ENCODE measurements around the gene H2BK1.
A peak's percentile ranks its signal among the peaks of the same experiment; 100 is the strongest.

H2BK1 gene

GRCh38 chr7:151250181-151251132 lies 40.2 kb upstream of the H2BK1 start:
- no peaks in the 10 kb centered on the region for H3K36me3 ChIP-seq (ENCODE audit: control insufficient read depth in 2 of 2, insufficient read depth in 2 of 2, low read length in 2 of 2)
- peaks cover 79% of the 10 kb centered on the region for H3K4me1 ChIP-seq (ENCODE audit: control insufficient read depth, insufficient read depth, low read length)
- H3K9ac ChIP-seq (ENCODE audit: low read length in 2 of 2), result peak overlapping the region; percentile 66 to 82
- peak overlapping the region; percentile 56 to 84 for H3K4me3 ChIP-seq (ENCODE audit: low read length in 2 of 2)
- no peaks in the 10 kb centered on the region for H3K9me3 ChIP-seq (ENCODE audit: control insufficient read depth in 2 of 2, low read length in 2 of 2)
- peak overlapping the region; percentile 89 for H3K27ac ChIP-seq (ENCODE audit: low read length)
- H3K27me3 ChIP-seq (ENCODE audit: control insufficient read depth in 1 of 2, insufficient read depth in 2 of 2, low read length in 2 of 2), result no peaks in the 10 kb centered on the region

- Histone ChIP-seq H3K4me1 (ENCODE audit: control insufficient read depth, insufficient read depth, low read length) (peaks cover 85% of the 10 kb centered on the region), H3K27ac (ENCODE audit: low read length) (peak overlapping the region; percentile 89), H3K36me3 (ENCODE audit: control insufficient read depth in 2 of 2, insufficient read depth in 2 of 2, low read length in 2 of 2) (no peaks in the 10 kb centered on the region), H3K4me3 (ENCODE audit: low read length in 2 of 2) (peak overlapping the region; percentile 51 to 84), H3K9ac (ENCODE audit: low read length in 2 of 2) (peak overlapping the region; percentile 60 to 63), H3K27me3 (ENCODE audit: control insufficient read depth in 1 of 2, insufficient read depth in 2 of 2, low read length in 2 of 2) (no peaks in the 10 kb centered on the region), H3K9me3 (ENCODE audit: control insufficient read depth in 2 of 2, low read length in 2 of 2) (no peaks in the 10 kb centered on the region)
These were observed 39.4 kb upstream of the H2BK1 start for GRCh38 chr7:151249732-151250072.

GRCh38 chr7:151249034-151249731 lies 38.9 kb upstream of the H2BK1 start:
- peak overlapping the region; percentile 58 to 63 for H3K9ac ChIP-seq (ENCODE audit: low read length in 2 of 2)
- H3K27ac ChIP-seq (ENCODE audit: low read length), result peak overlapping the region; percentile 89
- no peaks in the 10 kb centered on the region for H3K36me3 ChIP-seq (ENCODE audit: control insufficient read depth in 2 of 2, insufficient read depth in 2 of 2, low read length in 2 of 2)
- H3K4me1 ChIP-seq (ENCODE audit: control insufficient read depth, insufficient read depth, low read length), result peaks cover 85% of the 10 kb centered on the region
- peak overlapping the region; percentile 51 to 84 for H3K4me3 ChIP-seq (ENCODE audit: low read length in 2 of 2)
- no peaks in the 10 kb centered on the region for H3K9me3 ChIP-seq (ENCODE audit: control insufficient read depth in 2 of 2, low read length in 2 of 2)
- no peaks in the 10 kb centered on the region for H3K27me3 ChIP-seq (ENCODE audit: control insufficient read depth in 1 of 2, insufficient read depth in 2 of 2, low read length in 2 of 2)

- H3K4me3 ChIP-seq (ENCODE audit: low read length in 2 of 2), result peak within 1 kb of the TSS; percentile 62 to 84
- H3K36me3 ChIP-seq (ENCODE audit: control insufficient read depth in 2 of 2, insufficient read depth in 2 of 2, low read length in 2 of 2), result no peaks in the 10 kb centered on the region
- H3K9me3 ChIP-seq (ENCODE audit: control insufficient read depth in 2 of 2, low read length in 2 of 2), result no peaks in the 10 kb centered on the region
- peak within 1 kb of the TSS; percentile 89 for H3K27ac ChIP-seq (ENCODE audit: low read length)
- no peaks in the 10 kb centered on the region for H3K27me3 ChIP-seq (ENCODE audit: control insufficient read depth in 1 of 2, insufficient read depth in 2 of 2, low read length in 2 of 2)
- peaks cover 88% of the 10 kb centered on the region for H3K4me1 ChIP-seq (ENCODE audit: control insufficient read depth, insufficient read depth, low read length)
- H3K9ac ChIP-seq (ENCODE audit: low read length in 2 of 2), result peak within 1 kb of the TSS; percentile 65 to 72
These were observed 38.2 kb upstream of the H2BK1 start, which contains the start of gene SMARCD3 for GRCh38 chr7:151248346-151249033. SMARCD3 (minus strand) TSS chr7:151248694; CDS start chr7:151248562, 132 bp downstream.

- Histone ChIP-seq H3K4me3 (ENCODE audit: low read length in 2 of 2) (peak overlapping the region; percentile 62 to 84), H3K27me3 (ENCODE audit: control insufficient read depth in 1 of 2, insufficient read depth in 2 of 2, low read length in 2 of 2) (no peaks in the 10 kb centered on the region)
These were observed 37.5 kb upstream of the H2BK1 start for GRCh38 chr7:151247611-151248345.

GRCh38 chr7:151246851-151247580 lies 36.7 kb upstream of the H2BK1 start:
- peak overlapping the region; percentile 64 to 65 for H3K9ac ChIP-seq (ENCODE audit: low read length in 2 of 2)
- H3K4me1 ChIP-seq (ENCODE audit: control insufficient read depth, insufficient read depth, low read length), result peaks cover 81% of the 10 kb centered on the region
- no peaks in the 10 kb centered on the region for H3K9me3 ChIP-seq (ENCODE audit: control insufficient read depth in 2 of 2, low read length in 2 of 2)
- peaks cover 4 to 5% of the 10 kb centered on the region in 2 donors for H3K36me3 ChIP-seq (ENCODE audit: control insufficient read depth in 2 of 2, insufficient read depth in 2 of 2, low read length in 2 of 2)
- H3K27me3 ChIP-seq (ENCODE audit: control insufficient read depth in 1 of 2, insufficient read depth in 2 of 2, low read length in 2 of 2), result no peaks in the 10 kb centered on the region
- peak overlapping the region; percentile 62 to 84 for H3K4me3 ChIP-seq (ENCODE audit: low read length in 2 of 2)
- peak overlapping the region; percentile 84 for H3K27ac ChIP-seq (ENCODE audit: low read length)

More at GRCh38 chr7:151247611-151248345, 37.5 kb upstream of the H2BK1 start:
- Histone ChIP-seq H3K36me3 (ENCODE audit: control insufficient read depth in 2 of 2, insufficient read depth in 2 of 2, low read length in 2 of 2) (no peaks in the 10 kb centered on the region), H3K9me3 (ENCODE audit: control insufficient read depth in 2 of 2, low read length in 2 of 2) (no peaks in the 10 kb centered on the region), H3K27ac (ENCODE audit: low read length) (peak overlapping the region; percentile 84), H3K9ac (ENCODE audit: low read length in 2 of 2) (peak overlapping the region; percentile 65 to 72), H3K4me1 (ENCODE audit: control insufficient read depth, insufficient read depth, low read length) (peaks cover 87% of the 10 kb centered on the region)

- Histone ChIP-seq H3K9ac (ENCODE audit: low read length in 2 of 2) (peak overlapping the region in 1 of 2 donors; percentile 65), H3K27ac (ENCODE audit: low read length) (peak overlapping the region; percentile 84), H3K4me1 (ENCODE audit: control insufficient read depth, insufficient read depth, low read length) (peaks cover 77% of the 10 kb centered on the region), H3K4me3 (ENCODE audit: low read length in 2 of 2) (peak overlapping the region; percentile 46 to 84), H3K36me3 (ENCODE audit: control insufficient read depth in 2 of 2, insufficient read depth in 2 of 2, low read length in 2 of 2) (peaks cover 10 to 12% of the 10 kb centered on the region in 2 donors), H3K9me3 (ENCODE audit: control insufficient read depth in 2 of 2, low read length in 2 of 2) (no peaks in the 10 kb centered on the region), H3K27me3 (ENCODE audit: control insufficient read depth in 1 of 2, insufficient read depth in 2 of 2, low read length in 2 of 2) (no peaks in the 10 kb centered on the region)
These were observed 36.0 kb upstream of the H2BK1 start for GRCh38 chr7:151246102-151246850.

GRCh38 chr7:151245360-151246101 lies 35.2 kb upstream of the H2BK1 start:
- Histone ChIP-seq H3K4me1 (ENCODE audit: control insufficient read depth, insufficient read depth, low read length) (peaks cover 70% of the 10 kb centered on the region), H3K27me3 (ENCODE audit: control insufficient read depth in 1 of 2, insufficient read depth in 2 of 2, low read length in 2 of 2) (no peaks in the 10 kb centered on the region), H3K4me3 (ENCODE audit: low read length in 2 of 2) (peak overlapping the region; percentile 46 to 69), H3K27ac (ENCODE audit: low read length) (peak overlapping the region; percentile 84), H3K9me3 (ENCODE audit: control insufficient read depth in 2 of 2, low read length in 2 of 2) (no peaks in the 10 kb centered on the region), H3K9ac (ENCODE audit: low read length in 2 of 2) (peak overlapping the region; percentile 36 to 51), H3K36me3 (ENCODE audit: control insufficient read depth in 2 of 2, insufficient read depth in 2 of 2, low read length in 2 of 2) (peaks cover 10 to 18% of the 10 kb centered on the region in 2 donors)

Measured in stomach smooth muscle (tissue), 2 donors.